Measurements from ENCODE around the gene TMEM151B. TPM values are rescaled to one million over a fixed set of nuclear protein-coding genes. Genes with fewer than 3 reads are reported as not detected.
"Not testable (repeated sequence)": the region's sequence is repeated elsewhere in the genome, so short reads cannot be mapped to it uniquely, and the experiment has no call there.

TMEM151B gene
- polyA plus RNA-seq, 10 donors = 0.07 to 1.1 (median 0.33) TPM

DNA sequence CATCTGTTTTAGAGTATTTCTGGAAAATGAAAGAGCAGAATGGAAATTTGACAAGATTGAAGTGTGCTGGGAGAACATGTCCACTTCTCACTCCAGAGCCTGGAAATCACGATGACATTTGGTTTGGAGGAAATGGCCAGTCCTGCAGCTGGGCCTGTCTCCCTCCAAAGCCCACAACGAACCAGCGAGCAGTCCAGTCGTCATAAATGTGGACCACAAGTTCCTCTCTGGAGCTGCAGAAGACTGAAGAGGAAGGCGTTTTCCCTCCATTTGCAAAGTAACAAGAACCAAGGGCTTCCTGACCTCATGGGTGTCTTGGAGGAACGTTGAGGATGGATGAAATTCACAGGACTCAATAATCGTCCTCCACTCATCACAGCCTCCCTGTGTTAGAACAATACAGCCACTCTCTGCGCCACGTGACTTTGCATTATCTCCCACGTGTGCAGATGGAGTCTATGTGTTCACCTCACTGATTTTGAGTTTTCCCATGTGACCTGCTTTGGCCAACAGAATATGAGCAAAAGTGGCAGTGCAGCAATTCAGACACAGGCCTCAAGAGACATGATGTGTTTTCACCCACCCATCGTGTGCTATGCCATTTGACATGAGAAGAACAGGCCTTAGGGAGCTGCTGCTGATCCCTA is 63.1 kb downstream of the TMEM151B start:
- DNase-seq = peak in 1 of 3 donors; percentile 32

DNA sequence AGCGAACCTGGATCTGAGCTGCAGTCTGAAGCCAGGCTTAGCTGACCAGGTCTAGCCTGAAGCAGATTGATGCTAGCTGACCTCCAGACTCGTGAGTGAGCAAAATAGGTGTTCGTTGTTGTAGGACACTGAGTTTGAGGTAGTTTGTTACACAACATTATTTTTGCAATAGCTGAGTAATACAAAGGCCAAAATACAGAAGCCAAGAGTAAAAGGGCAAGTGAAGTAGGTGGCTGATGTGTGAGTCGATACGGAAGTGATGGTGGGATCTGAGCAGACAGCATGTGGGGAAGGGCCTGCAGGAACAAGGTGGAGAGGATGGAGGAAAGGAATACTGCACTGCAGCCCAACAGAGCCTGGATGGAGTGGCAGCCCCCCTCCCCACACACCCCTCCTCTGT is 63.7 kb downstream of the TMEM151B start:
- no peak for DNase-seq

- DNase-seq = no peak
Observed at GRCh38 chr6:44335631-44336030, 65.4 kb downstream of the TMEM151B start.

GRCh38 chr6:44338228-44339122 is 68.2 kb downstream of the TMEM151B start:
- peak; percentile 42 to 80 (median 65) for DNase-seq

DNA sequence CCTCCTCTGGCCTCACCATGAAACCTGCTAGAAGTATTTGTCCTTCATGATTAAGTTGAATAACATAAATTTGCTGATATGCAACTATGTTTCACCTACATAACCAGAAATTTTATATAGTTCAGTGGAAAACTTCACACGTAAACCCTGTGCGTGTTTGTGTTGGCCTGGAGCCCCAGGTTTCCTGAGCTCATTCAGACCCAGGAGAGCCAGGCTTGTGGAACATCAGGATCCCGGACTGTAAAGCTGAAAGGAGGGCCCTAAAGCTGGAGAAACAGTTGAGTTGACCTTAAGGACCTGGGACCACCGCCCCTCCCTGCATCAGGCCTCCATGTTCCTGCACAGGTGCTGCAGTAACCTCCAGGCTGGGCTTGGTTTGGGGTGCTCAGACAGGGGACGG is 69.1 kb downstream of the TMEM151B start:
- DNase-seq = no peak

GRCh38 chr6:44339763-44340625 is 69.7 kb downstream of the TMEM151B start:
- DNase-seq = no peak

- DNase-seq = no peak
Observed at GRCh38 chr6:44341095-44341890, 71.0 kb downstream of the TMEM151B start.

GRCh38 chr6:44342052-44342451 is 71.8 kb downstream of the TMEM151B start:
- peak in 1 of 3 donors; percentile 42 for DNase-seq

DNA sequence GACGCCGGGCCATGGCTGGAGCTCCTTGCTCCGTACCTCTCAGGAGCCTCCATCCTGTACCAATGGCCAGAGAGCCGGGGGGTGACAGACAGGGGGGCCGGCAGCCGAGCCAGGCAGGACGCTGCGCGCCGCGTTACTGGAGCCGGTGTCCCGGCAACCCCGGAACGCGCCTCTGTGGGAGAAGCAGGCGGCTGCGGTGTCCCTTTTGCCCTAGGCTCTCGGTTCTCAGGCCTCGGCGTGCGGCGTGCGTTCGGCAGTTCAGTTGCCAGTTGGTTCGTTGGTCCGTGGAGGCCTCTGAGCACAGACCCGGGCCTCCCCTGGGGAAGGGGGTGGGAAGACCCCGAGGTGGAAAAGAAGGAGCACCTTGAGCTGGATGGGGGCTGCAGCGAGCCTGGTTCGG is 72.2 kb downstream of the TMEM151B start, which contains the start of gene SPATS1:
Gene SPATS1, plus strand, starts transcription at position 162 of the 400 bp plus-strand sequence. CDS start 446 bp downstream, outside the sequence.
- DNase-seq = no peak

DNA sequence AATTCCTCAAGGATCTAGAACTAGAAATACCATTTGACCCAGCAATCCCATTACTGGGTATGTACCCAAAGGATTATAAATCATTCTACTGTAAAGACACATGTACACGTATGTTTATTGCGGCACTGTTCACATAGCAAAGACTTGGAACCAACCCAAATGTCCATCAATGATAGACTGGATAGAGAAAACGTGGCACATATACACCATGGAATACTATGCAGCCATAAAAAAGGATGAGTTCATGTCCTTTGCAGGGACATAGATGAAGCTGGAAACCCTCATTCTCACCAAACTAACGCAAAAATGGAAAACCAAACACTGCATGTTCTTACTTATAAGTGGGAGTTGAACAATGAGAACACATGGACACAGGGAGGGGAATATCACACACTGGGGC is 76.6 kb downstream of the TMEM151B start:
- DNase-seq = not testable (repeated sequence)

GRCh38 chr6:44349904-44350649 is 79.8 kb downstream of the TMEM151B start:
- DNase-seq = no peak

DNA sequence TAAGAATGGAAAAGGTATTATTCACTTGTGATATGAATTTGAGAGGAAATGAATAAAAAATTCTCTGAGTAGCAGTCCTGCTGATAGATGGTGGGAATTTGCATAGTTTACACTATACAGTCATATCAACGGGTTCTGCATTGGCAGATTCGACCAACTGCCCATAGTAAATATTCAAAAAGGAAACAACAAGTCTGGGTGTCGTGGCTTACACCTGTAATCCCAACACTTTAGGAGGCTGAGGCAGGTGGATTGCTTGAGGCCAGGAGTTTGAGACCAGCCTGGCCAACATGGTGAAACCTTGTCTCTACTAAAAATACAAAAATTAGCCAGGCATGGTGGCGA is 80.4 kb downstream of the TMEM151B start:
- DNase-seq = not testable (repeated sequence)

GRCh38 chr6:44352259-44352658 is 82.0 kb downstream of the TMEM151B start:
- no peak for DNase-seq

- DNase-seq = no peak
Observed at GRCh38 chr6:44353336-44353735, 83.1 kb downstream of the TMEM151B start.

DNA sequence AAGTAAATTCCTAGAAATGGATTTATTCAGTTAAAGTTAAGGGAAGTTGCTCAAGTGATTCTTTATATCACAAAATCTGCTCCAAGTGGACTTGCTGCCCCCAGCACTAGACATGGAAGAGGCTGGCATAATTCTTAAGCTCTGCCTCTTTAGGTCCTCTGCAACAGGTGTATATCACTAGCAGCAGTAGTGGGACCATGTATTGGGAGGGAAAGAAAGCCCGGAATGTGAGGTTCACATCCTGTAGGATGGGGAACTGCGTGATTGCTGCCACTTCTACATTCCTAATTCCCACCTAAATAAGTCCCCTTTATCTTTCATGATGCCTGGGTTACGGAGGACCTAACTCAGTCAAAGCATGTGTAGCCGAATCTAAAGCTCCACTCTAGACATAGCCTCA is 85.4 kb downstream of the TMEM151B start:
- DNase-seq = no peak

- DNase-seq = no peak
Observed at GRCh38 chr6:44356487-44356886, 86.2 kb downstream of the TMEM151B start.

All from muscle of back (tissue), 11 donors.